K562 (cell line): ENCODE data around the gene MRM3. TPM values are rescaled to one million over a fixed set of nuclear protein-coding genes. Genes with fewer than 3 reads are reported as not detected.

Experiments used
- ATAC-seq: fragments of 200-7000 bp; cut with Tn5 transposase; 3 replicates; pipeline ENCODE4 v1.9.1; 2020; ENCODE audit warnings: moderate library complexity
- BruUV-seq: library from RNA; stranded (reverse); fragments of 400-500 nt; replicated peaks from 2 replicates; lab custom pipeline; 2021; lab: Mats Ljungman, UMichigan
- CTCF ChIA-PET: fragments of 300-600 bp; formaldehyde crosslinking; extraction: SDS; loops from one replicate; lab custom pipeline; 2021; ENCODE audit warnings: low intra/inter-chr PET ratio; lab: Yijun Ruan, JAX
- POLR2A ChIA-PET: fragments of 300-600, 350-650 bp; sonication (Branson Sonifier 250); formaldehyde crosslinking; extraction: SDS; loops from one replicate; lab custom pipeline; 2021; ENCODE audit warnings: antibody characterized with exemption, inconsistent platforms; lab: Yijun Ruan, JAX
- DNase-seq, 4 experiments: peaks; one replicate each; pipeline versions ENCODE4 v3.0.0 to v3.0.0-alpha.2; 2011 to 2018; ENCODE audit warnings: low spot score in 3 of 4, mixed read lengths in 3 of 4; ENCODE audit errors: extremely low read depth in 1 of 4
- FAIRE-seq: peaks from 2 replicates; lab custom pipeline; 2011; peaks lifted over from hg19 to GRCh38; lab: Jason Lieb, UNC
- H2AFZ ChIP-seq: 2 replicates; pipeline ENCODE4 v1.6.0; 2011; ENCODE audit warnings: low read depth, low read length, control low read depth, inconsistent platforms
- H3K27ac ChIP-seq: fragments of 200-600 bp; 3 replicates; pipeline ENCODE4 v1.8.0; 2011; ENCODE audit warnings: low read depth, mild to moderate bottlenecking, control low read depth, inconsistent platforms, low read length, moderate library complexity, mixed read lengths; ENCODE audit errors: extremely low read depth
- H3K27me3 ChIP-seq, 2 experiments: fragments of 300-600 bp in 1 of 2; 2 replicates in 1 of 2; 3 replicates in 1 of 2; pipeline versions ENCODE4 v1.6.0 to v1.8.0; 2011; ENCODE audit warnings: inconsistent platforms in 2 of 2, low read length in 2 of 2, mild to moderate bottlenecking in 1 of 2, mixed read lengths in 1 of 2, moderate library complexity in 1 of 2; ENCODE audit not compliant: control insufficient read depth in 2 of 2, insufficient read depth in 2 of 2
- H3K36me3 ChIP-seq: fragments of 300-600 bp; 3 replicates; pipeline ENCODE4 v1.8.0; 2011; ENCODE audit warnings: mild to moderate bottlenecking, low read length, inconsistent platforms; ENCODE audit not compliant: control insufficient read depth, insufficient read depth
- H3K4me1 ChIP-seq, 2 experiments: fragments of 200-600 bp in 1 of 2; replicated peaks in 1 of 2; 2 replicates in 1 of 2; 3 replicates in 1 of 2; pipeline versions ENCODE4 v1.5.1 to v1.8.0; 2011; ENCODE audit warnings: inconsistent platforms in 2 of 2, low read length in 2 of 2, mild to moderate bottlenecking in 1 of 2, mixed read lengths in 1 of 2, moderate library complexity in 1 of 2; ENCODE audit not compliant: control insufficient read depth in 2 of 2, insufficient read depth in 2 of 2
- H3K4me2 ChIP-seq: 2 replicates; pipeline ENCODE4 v1.6.1; 2011; ENCODE audit warnings: low read length, control low read depth, inconsistent platforms, mixed read lengths; ENCODE audit not compliant: insufficient read depth
- H3K4me3 ChIP-seq: fragments of 200-600 bp; sonication (generic), shearing (Covaris generic); 2 replicates; pipeline ENCODE4 v1.5.1; 2016; ENCODE audit warnings: control low read depth, inconsistent platforms
- H3K79me2 ChIP-seq: fragments of 200-600 bp; 3 replicates; pipeline ENCODE4 v1.8.0; 2011; ENCODE audit warnings: low read length, inconsistent platforms; ENCODE audit not compliant: control insufficient read depth, insufficient read depth
- H3K9ac ChIP-seq, 2 experiments: 2 replicates each; pipeline versions ENCODE4 v1.6.0 to v1.6.1; 2011; ENCODE audit warnings: low read depth in 2 of 2, low read length in 2 of 2, control low read depth in 1 of 2, inconsistent platforms in 1 of 2, mild to moderate bottlenecking in 1 of 2, mixed read lengths in 1 of 2; ENCODE audit not compliant: insufficient read depth in 1 of 2
- H3K9me1 ChIP-seq: one replicate; pipeline ENCODE4 v1.6.0; 2011; ENCODE audit warnings: inconsistent platforms, mild to moderate bottlenecking, low read length, moderate library complexity; ENCODE audit not compliant: control insufficient read depth, insufficient read depth
- H3K9me3 ChIP-seq: replicated peaks from 2 replicates; pipeline ENCODE4 v1.5.1; 2011; ENCODE audit warnings: low read depth, low read length, inconsistent platforms; ENCODE audit not compliant: control insufficient read depth, insufficient read depth
- H4K20me1 ChIP-seq: replicated peaks from 2 replicates; pipeline ENCODE4 v1.6.1; 2011; ENCODE audit warnings: low read length, inconsistent platforms, mixed read lengths; ENCODE audit not compliant: control insufficient read depth, insufficient read depth
- FIP1L1 ChIP-seq: fragments of 200-400 bp; formaldehyde crosslinking; IDR thresholded peaks from 2 replicates; pipeline ENCODE4 v1.6.1; 2018; ENCODE audit warnings: mild to moderate bottlenecking, low read depth, low read length; ENCODE audit not compliant: poor library complexity, severe bottlenecking
- ZNF121 ChIP-seq: sonication (generic); formaldehyde crosslinking; conservative IDR thresholded peaks from 2 replicates; pipeline ENCODE4 v1.8.0; 2022; ENCODE audit warnings: missing genetic modification reagents
- WGBS: fragments of 100-300 bp; shearing (Covaris generic); methylation state at CpG from one replicate; pipeline ENCODE4 v1.1.6; 2016; ENCODE audit warnings: low coverage, mixed read lengths; ENCODE audit not compliant: insufficient coverage; ENCODE audit errors: missing lambda C conversion rate; 5-methylcytosine and 5-hydroxymethylcytosine counted together
- in situ Hi-C: fragments of 300-500 bp; cut with MboI; formaldehyde crosslinking; loops from 4 replicates; pipeline ENCODE4 v1.15.0; 2018; ENCODE audit warnings: inconsistent platforms, mixed read lengths
- intact Hi-C: fragments of 100-400 bp; cut with micrococcal nuclease; formaldehyde crosslinking; loops from 2 replicates; pipeline ENCODE4 v1.14.2; 2022
- polyA plus RNA-seq, 8 experiments: library from polyadenylated mRNA; depleted of rRNA in 4 of 8; stranded (reverse) in 5 of 8; unstranded in 3 of 8; fragments of >200 nt; fragmentation: Nextera tagmentation in 2 of 8; fragmentation: Illumina TruSeq in 1 of 8; extraction: Ambion mirVana in 2 of 8; extraction: Trizol in 1 of 8; gene quantifications; 2 replicates each; pipeline versions ENCODE4 v1.2.1 to v1.2.3, GENCODE V29; 2011 to 2014; ENCODE audit warnings: inconsistent platforms in 1 of 8, missing spikeins in 1 of 8
- total RNA-seq, 7 experiments: library from RNA; depleted of rRNA in 6 of 7; stranded (reverse); fragments of >200 nt in 6 of 7; fragmentation: Illumina TruSeq in 2 of 7; extraction: Trizol in 2 of 7; gene quantifications; 2 replicates each; pipeline versions ENCODE4 v1.2.1 to v1.2.3, GENCODE V29; 2011 to 2021; ENCODE audit warnings: low replicate concordance in 1 of 7
- TF ChIP-seq, protein P1 (sequence below): IDR thresholded peaks from 2 replicates; pipeline ENCODE4 v1.6.1; 2016; ENCODE audit warnings: missing genetic modification characterization, missing compliant biosample characterization
- TF ChIP-seq, protein P2 (sequence below), 2 experiments: fragments of 200-800 bp in 1 of 2; sonication (Bioruptor generic) in 1 of 2; sonication (generic) in 1 of 2; formaldehyde crosslinking in 1 of 2; IDR thresholded peaks in 1 of 2; conservative IDR thresholded peaks in 1 of 2; 2 replicates each; pipeline versions ENCODE4 v1.5.0 to v1.6.1; 2016 to 2020; ENCODE audit warnings: missing compliant biosample characterization in 1 of 2, missing genetic modification characterization in 1 of 2, missing genetic modification reagents in 1 of 2

MRM3 gene
- total and polyA plus RNA-seq, 9 of the 15 experiments (the other 6 are each of a cell fraction or from before 2014, with no cell fraction given): 2.4 to 24.8 (median 18.3) TPM

DNA sequence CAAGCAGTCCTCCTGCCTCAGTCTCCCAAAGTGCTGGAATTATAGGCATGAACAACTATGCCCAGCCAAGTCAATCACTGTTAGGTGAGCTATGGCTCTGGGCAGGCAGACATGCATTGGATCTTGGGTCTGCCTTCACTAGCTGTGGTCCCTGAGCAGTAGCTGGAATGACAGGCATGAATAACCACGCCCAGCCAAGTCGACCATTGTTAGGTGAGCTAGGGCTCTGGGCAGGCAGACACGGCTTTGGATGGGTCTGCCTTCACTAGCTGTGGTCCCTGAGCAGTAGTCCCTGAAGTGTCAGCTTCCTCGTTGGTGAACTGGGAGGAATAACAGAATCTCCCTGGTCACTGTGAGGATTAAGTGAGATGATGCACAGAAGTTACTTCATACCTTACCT lies 6.4 kb downstream of the MRM3 start:
- Histone ChIP-seq H3K79me2 (peaks cover 16% of the 10 kb centered on the region), H3K27me3 (no peaks in the 10 kb centered on the region), H3K27ac (no peak overlapping the region), H3K4me1 (peaks cover 4 to 8% of the 10 kb centered on the region in 2 experiments; a peak in 3 of 5 replicates), H3K4me3 (no peak overlapping the region), H4K20me1 (no peaks in the 10 kb centered on the region), H3K36me3 (peaks cover 74% of the 10 kb centered on the region; the same call in 2 of the 3 replicates), H3K9ac (no peak overlapping the region), H3K4me2 (no peak overlapping the region), H3K9me1 (no peaks in the 10 kb centered on the region), H3K9me3 (no peaks in the 10 kb centered on the region), H2AFZ (no peak overlapping the region)
- WGBS: 88% methylated on average over 4 of the region's 4 CpGs
- ChIA-PET CTCF (no interaction called here), POLR2A (interaction anchor here (0.6 kb wide), 1 partner anchor 598 kb away, joined by 3 read pairs; no protein-coding TSS in a partner anchor)
- in situ Hi-C loops (loop anchor here (5.0 kb wide), 1 partner anchor 199 kb away; no protein-coding TSS in a partner anchor), intact Hi-C loops (no loop called here)
- DNase-seq (no peak), ATAC-seq (no peak), FAIRE-seq (no peak)
- TF ChIP-seq, protein P1, sequence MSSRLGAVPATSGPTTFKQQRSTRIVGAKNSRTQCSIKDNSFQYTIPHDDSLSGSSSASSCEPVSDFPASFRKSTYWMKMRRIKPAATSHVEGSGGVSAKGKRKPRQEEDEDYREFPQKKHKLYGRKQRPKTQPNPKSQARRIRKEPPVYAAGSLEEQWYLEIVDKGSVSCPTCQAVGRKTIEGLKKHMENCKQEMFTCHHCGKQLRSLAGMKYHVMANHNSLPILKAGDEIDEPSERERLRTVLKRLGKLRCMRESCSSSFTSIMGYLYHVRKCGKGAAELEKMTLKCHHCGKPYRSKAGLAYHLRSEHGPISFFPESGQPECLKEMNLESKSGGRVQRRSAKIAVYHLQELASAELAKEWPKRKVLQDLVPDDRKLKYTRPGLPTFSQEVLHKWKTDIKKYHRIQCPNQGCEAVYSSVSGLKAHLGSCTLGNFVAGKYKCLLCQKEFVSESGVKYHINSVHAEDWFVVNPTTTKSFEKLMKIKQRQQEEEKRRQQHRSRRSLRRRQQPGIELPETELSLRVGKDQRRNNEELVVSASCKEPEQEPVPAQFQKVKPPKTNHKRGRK (tag): no peak
- TF ChIP-seq FIP1L1: no peak
- TF ChIP-seq, protein P2, sequence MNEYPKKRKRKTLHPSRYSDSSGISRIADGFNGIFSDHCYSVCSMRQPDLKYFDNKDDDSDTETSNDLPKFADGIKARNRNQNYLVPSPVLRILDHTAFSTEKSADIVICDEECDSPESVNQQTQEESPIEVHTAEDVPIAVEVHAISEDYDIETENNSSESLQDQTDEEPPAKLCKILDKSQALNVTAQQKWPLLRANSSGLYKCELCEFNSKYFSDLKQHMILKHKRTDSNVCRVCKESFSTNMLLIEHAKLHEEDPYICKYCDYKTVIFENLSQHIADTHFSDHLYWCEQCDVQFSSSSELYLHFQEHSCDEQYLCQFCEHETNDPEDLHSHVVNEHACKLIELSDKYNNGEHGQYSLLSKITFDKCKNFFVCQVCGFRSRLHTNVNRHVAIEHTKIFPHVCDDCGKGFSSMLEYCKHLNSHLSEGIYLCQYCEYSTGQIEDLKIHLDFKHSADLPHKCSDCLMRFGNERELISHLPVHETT (CRISPR knock-in tag; conservative IDR thresholded peaks at IDR 0.05 in 1 of 2, IDR thresholded peaks at IDR 0.05 in 1 of 2): no peak
- peak; percentile 27; the same call in 1 of the 2 replicates for TF ChIP-seq ZNF121 (CRISPR knock-in tag)
- BruUV-seq: no TSS peak
